ENCODE data around the gene KLHL6.
A peak's percentile ranks its signal among the peaks of the same experiment; 100 is the strongest.
"Not testable (repeated sequence)": the region's sequence is repeated elsewhere in the genome, so short reads cannot be mapped to it uniquely, and the experiment has no call there.

The KLHL6 gene, protein sequence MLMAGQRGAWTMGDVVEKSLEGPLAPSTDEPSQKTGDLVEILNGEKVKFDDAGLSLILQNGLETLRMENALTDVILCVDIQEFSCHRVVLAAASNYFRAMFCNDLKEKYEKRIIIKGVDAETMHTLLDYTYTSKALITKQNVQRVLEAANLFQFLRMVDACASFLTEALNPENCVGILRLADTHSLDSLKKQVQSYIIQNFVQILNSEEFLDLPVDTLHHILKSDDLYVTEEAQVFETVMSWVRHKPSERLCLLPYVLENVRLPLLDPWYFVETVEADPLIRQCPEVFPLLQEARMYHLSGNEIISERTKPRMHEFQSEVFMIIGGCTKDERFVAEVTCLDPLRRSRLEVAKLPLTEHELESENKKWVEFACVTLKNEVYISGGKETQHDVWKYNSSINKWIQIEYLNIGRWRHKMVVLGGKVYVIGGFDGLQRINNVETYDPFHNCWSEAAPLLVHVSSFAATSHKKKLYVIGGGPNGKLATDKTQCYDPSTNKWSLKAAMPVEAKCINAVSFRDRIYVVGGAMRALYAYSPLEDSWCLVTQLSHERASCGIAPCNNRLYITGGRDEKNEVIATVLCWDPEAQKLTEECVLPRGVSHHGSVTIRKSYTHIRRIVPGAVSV

GRCh38 chr3:183555541-183556081 lies at the start of gene KLHL6:
Gene KLHL6 (minus strand): TSS chr3:183555706. CDS start chr3:183555653, 53 bp downstream.
- peak; percentile 60 to 70 for DNase-seq (ENCODE audit: low read depth in 2 of 2)

- no peak for DNase-seq (ENCODE audit: low read depth in 2 of 2)
Observed at GRCh38 chr3:183597959-183598358, 42.5 kb upstream of the KLHL6 start.

DNA sequence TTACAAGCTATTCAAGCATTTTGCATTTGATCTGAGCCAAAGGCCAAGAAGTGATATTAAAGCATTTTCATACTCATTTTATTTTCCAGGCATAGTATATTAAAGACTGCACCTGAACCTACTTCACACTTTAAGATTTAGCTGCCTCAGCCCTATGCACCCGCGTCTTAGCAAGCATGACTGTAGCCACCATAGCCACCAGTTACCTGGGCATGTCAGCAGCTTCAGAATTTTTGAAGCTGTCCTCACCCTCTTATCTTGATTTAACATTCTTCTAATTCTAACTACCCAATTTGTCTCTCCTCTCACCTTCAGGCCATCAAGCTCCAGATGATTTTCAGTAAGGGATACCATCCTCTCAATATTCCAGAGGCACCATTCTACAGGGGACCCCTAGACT lies 39.1 kb upstream of the KLHL6 start:
- no peak for DNase-seq (ENCODE audit: low read depth in 2 of 2)

DNA sequence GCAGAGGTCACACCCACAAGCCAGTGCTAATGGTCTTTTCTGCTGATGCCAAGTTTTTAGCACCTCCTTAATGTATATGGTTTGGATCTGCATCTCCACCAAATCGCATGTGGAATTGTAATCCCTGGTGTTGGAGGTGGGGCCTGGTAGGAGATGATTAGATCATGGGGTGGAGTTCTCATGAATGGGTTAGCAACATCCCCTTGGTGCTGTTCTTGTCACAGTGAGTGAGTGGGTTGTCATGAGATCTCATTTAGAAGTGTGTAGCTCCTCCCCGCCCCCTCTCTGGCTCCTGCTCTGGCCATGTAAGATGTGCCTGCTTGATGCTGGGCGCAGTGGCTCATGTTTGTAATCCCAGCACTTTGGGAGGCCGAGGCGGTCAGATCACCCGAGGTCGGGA lies 37.3 kb upstream of the KLHL6 start:
- DNase-seq (ENCODE audit: low read depth in 2 of 2): no peak

GRCh38 chr3:183591881-183592521 lies 36.5 kb upstream of the KLHL6 start:
- no peak for DNase-seq (ENCODE audit: low read depth in 2 of 2)

DNA sequence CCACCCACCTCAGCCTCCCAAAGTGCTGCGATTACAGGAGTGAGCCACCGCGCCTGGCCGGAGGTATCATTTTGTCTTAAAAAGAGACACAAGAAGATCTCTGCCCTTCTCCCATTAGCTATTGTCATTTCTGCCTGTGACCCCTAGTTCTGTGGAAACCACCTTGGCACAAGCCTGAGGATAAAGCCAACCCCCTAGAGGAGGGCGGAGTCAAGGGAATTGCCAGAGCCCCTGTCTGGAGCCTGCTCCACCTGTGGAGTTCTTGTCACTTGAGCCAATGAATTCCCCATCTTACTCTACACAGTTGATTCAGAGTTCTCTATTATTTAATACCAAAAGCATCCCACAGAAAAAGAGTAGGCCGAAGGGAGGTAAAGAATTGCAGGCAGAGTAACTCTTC lies 34.9 kb upstream of the KLHL6 start:
- DNase-seq (ENCODE audit: low read depth in 2 of 2): no peak

- no peak for DNase-seq (ENCODE audit: low read depth in 2 of 2)
Observed at GRCh38 chr3:183587336-183587735, 31.8 kb upstream of the KLHL6 start.

GRCh38 chr3:183586477-183586876 lies 31.0 kb upstream of the KLHL6 start:
- no peak for DNase-seq (ENCODE audit: low read depth in 2 of 2)

DNA sequence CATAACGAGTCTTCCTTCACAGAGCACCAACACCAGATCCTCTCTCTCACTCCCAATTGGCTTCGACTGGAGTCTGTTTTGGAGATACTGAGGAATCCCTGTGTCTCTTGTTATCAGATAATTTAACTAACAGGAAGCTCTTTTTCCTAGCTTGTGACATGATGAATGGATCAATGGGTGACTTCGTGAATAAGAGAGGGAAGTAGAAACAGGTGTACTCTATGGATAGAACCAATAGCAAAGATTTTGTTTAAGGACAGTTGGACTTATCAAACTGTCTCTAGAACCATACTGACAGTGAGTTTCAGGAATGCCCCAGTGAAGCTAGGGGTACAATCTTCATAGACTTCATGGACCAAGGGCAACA lies 29.4 kb upstream of the KLHL6 start:
- no peak for DNase-seq (ENCODE audit: low read depth in 2 of 2)

GRCh38 chr3:183584246-183584913 lies 28.9 kb upstream of the KLHL6 start:
- DNase-seq (ENCODE audit: low read depth in 2 of 2): no peak

GRCh38 chr3:183583331-183584245 lies 28.1 kb upstream of the KLHL6 start:
- no peak for DNase-seq (ENCODE audit: low read depth in 2 of 2)

DNA sequence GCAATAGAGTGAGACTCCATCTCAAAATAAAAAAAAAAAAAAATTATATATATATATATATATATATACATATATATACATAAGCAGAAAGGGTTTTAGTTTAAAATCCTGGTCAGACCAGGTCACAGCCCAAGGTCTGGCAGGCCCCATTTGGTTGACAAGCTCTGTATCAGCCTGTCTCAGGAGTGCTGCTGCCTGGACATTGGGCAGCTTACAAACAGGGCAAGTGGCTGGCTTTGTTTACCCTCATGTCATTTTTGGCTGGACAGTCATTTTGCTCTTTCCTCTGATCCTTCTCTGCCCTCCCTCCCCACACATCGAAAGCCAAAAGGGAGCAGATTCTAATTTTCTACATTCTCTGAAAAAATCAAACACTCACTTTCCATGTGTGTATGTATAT lies 26.7 kb upstream of the KLHL6 start:
- DNase-seq (ENCODE audit: low read depth in 2 of 2): no peak

DNA sequence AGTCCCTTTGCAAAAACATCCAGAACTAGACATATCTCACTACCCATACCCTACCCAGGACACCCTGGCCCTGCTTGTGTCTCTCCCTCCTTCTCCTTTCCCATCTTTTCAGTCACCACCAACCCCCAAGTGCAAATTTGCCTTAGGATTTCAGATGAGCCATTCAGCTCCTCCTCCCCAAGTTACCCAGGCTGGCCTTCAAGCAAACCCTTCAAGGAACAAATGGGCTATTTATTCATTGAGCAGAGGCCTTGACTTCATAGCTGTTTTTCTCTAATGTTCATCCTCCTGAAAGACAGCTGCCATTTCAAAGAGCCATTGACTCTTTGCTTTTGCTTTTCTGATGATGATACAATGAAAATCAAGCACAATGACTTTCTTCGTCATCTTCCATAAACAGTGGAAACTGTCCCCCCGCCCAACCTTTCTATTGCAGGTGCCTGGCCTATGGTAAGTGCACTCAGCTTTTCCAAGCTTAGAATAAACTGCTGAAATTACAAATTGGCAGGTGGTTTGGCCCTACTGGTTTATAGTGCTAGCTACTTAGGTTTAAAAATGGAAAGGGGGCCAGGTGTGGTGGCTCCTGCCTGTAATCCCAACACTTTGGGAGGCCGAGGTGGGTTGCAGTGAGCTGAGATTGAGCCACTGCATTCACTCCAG lies 26.1 kb upstream of the KLHL6 start:
- DNase-seq (ENCODE audit: low read depth in 2 of 2): no peak

- no peak for DNase-seq (ENCODE audit: low read depth in 2 of 2)
Observed at GRCh38 chr3:183579967-183580900, 24.7 kb upstream of the KLHL6 start.

DNA sequence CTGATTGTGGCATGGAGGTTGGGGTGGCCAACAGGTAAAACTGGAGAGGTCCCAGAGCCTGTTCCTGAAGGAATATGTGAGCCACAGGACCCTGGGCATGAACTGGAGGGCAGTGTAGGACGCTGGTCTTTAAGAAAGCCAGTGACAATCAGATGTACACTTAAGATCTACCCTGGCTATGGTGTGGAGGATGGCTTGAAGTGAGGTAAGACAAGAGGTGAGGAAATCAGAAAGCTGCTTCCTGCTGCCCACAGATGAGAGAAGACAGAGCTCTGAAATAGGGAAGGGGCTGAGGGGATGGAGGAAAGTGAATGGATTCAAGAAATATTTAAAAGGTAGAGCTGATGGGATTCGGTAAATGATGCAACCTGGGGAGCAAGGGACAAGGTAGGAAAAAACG lies 22.7 kb upstream of the KLHL6 start:
- no peak for DNase-seq (ENCODE audit: low read depth in 2 of 2)

- no peak for DNase-seq (ENCODE audit: low read depth in 2 of 2)
Observed at GRCh38 chr3:183577346-183577745, 21.8 kb upstream of the KLHL6 start.

- DNase-seq (ENCODE audit: low read depth in 2 of 2): no peak
Observed at GRCh38 chr3:183576487-183577107, 21.1 kb upstream of the KLHL6 start.

DNA sequence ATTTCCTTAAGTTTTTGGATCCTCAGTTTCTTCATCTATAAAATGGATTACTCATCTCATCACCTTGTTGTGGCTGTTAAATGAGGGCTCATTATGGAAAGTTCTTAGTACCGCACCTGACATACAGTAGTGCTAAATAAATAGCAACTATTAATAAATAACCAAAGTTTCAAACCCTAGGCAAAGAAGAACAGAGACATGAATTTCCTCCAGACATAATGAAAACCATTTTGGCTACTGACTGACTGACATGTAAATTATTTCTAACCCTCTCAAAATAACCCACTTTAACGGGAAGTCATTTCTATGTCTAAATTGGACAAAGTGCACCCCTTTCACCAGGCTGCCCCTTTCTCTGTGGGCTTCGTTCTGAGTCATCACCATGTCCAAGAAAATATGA lies 17.4 kb upstream of the KLHL6 start:
- DNase-seq (ENCODE audit: low read depth in 2 of 2): no peak

DNA sequence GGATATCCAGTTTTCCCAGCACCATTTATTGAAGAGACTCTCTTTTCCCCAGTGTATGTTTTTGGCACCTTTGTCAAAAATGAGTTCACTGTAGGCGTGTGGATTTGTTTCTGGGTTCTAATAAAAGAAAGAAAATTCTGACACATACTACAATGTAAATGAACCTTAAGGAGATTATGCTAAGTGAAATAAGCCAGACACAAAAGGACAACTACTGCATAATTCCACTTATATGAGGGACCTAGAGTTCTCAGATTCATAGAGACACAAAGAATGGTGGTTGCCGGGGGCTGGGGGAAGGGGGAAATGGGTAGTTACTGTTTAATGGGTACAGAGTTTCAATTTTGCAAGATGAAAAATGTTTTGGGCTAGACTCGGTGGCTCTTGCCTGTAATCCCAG lies 14.7 kb upstream of the KLHL6 start:
- DNase-seq (ENCODE audit: low read depth in 2 of 2): not testable (repeated sequence)

Measured in stimulated activated CD8-positive, alpha-beta memory T cell treated with anti-CD3 and anti-CD28 coated beads, Interleukin-15, amount 100 ng/mL, for 48 hours (primary cell).